ENCODE data around the gene HS6ST1.
"Not testable (repeated sequence)": the region's sequence is repeated elsewhere in the genome, so short reads cannot be mapped to it uniquely, and the experiment has no call there.

HS6ST1 gene

DNA sequence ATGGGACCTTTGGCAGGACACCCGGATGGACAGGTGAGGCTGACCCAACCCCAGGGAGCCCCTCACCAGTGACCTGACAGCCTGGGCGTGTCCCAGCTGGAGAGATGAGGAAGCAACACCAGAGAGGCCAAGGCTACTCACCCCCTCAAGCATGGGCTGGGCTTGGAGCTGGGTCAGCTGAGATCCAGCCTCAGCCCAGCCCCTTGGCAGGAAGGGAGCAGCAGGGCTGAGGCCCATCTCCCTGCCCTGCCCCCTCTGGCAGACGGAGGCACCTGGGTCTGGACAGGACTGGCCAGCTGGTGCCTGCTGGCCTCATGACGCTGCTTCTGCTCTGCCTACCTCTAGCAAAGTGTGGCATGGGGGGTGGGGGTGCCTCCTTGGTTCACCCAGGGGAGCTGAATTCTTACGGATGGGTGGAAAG is 37.8 kb downstream of the HS6ST1 start:
- DNase-seq: no peak

DNA sequence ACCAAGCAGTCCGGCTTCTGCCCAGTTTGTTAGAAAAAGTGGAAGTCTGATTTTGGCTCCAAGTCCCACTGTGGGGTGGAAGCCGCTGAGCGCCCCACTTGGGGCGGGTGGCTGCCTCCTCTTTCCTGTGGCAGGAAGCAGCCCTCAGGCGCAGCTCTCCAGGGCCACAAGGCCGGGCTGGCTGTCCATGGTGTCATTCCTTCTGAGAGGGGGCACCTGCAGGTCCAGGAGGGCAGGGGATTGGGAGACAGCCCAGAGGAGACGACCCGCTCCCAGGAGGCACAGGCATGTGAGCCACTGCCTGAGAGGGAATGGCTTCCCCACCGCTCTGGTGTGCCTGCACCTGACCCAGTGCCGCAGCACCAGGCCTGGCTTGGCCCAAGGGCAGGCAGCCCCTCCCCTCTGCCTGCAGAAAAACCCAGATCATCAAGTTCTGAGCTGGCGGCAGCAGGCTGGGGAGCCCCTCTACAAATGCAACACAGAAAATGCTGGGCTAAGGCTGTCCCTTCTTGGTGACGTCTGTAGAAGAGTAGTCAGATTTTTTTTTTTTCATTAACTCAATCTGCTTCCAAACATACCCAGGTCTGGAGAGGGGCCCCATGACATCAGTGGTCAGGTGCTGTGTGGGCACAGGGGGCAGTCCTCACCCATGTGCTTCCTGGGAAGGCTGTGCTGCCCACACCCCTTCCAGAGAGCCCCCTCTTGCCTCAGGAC is 38.4 kb downstream of the HS6ST1 start:
- no peak for DNase-seq

GRCh38 chr2:128279786-128280157 is 38.9 kb downstream of the HS6ST1 start:
- DNase-seq: no peak

DNA sequence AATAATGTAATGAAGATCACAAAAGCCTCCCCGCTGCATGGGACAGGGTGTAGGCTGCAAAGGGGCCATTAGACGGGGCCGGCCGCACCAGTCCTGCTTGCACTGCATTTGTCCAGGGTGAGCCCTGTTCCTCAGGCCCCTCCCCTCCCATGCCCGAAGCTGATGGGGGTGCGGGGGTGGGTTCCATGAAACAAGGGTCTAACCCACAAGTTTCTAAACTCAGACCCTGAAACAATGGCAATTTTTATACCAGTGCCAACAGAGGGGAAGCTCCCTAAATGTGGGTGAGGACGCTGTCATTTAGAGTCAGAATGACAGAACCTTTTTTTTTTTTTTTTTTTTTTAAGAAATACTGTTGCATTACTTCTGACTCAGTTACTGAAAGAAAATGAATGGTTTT is 39.7 kb downstream of the HS6ST1 start:
- no peak for DNase-seq

GRCh38 chr2:128277961-128278681 is 40.5 kb downstream of the HS6ST1 start:
- no peak for DNase-seq

GRCh38 chr2:128276878-128277675 is 41.6 kb downstream of the HS6ST1 start:
- DNase-seq: no peak

- DNase-seq: no peak
Measured at GRCh38 chr2:128275498-128276045, 43.1 kb downstream of the HS6ST1 start.

DNA sequence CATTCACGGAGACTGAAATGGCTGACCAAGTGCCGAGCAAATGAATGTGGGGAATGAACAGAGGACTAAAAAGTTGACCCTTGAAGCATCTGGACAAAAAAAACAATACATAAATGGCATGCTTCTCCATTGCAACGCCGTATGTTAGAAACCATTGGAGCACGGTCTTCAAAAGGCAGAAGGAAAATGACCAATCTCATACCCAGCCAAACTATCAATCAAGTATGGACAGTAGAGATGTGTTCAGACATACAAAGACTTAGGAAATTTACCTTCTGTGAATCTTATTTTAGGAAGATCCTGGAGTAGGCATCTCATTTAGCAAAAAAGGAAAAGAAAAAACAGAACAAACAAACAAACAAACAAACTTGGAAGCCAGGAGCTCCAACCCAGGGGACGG is 44.5 kb downstream of the HS6ST1 start:
- no peak for DNase-seq

GRCh38 chr2:128273469-128274081 is 45.1 kb downstream of the HS6ST1 start:
- DNase-seq: no peak

DNA sequence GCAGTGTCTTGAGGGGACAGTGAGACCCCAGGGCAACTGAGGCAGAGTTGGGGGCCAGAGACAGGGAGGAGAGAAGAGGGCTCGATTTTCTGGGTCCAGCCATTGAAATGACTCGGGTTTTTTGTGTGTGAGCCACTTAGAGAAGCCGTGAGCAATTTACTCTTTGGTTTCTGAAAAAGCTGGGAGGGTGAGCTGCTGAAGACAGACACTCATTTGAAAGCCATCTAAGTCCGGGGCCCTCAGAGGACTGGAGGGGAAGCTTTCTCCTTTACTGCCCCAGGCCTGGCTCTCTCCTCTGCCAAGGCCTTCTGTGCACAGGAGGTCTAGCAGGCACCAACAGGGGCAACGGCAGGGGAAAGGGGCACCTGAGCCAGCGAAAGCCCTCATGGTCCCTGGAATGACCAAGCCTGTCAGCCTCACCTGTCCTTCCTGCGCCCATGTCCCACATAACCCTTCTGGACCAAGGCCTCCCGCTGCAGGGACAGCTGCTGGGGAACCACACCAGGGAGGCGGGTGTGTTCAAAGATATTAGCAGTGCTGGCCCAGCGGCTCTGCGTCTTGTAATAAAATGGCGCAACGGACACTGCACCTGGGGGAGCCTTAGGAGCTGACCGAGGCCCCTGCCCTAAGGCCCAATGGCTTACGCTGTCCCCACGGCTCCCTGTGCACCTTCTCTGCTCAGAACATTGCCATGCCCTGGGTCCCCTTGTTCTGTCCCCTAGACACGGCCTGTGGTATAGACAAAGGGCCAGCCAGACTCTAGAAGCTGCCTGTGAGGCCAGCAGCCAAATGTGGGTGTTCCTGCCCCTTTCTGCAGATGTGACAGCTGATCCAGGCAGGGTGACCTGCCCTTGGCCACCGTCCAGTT is 45.8 kb downstream of the HS6ST1 start:
- no peak for DNase-seq

GRCh38 chr2:128271911-128272600 is 46.6 kb downstream of the HS6ST1 start:
- DNase-seq: no peak

DNA sequence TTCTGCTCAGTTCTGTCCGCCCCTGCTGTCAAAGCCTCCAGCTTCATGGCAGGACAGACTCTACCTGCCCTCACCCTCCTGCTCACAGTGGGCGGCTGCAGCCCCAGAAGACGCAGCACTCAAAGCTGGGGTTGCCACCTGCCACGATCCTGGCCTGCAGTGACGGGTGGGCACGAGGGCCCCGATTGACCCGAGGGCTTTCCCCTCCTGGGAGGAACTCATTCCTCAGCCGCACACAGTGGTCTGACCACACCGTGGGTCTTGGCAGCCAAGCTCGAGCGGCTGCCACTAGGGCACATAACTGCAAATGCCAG is 47.1 kb downstream of the HS6ST1 start:
- DNase-seq: no peak

DNA sequence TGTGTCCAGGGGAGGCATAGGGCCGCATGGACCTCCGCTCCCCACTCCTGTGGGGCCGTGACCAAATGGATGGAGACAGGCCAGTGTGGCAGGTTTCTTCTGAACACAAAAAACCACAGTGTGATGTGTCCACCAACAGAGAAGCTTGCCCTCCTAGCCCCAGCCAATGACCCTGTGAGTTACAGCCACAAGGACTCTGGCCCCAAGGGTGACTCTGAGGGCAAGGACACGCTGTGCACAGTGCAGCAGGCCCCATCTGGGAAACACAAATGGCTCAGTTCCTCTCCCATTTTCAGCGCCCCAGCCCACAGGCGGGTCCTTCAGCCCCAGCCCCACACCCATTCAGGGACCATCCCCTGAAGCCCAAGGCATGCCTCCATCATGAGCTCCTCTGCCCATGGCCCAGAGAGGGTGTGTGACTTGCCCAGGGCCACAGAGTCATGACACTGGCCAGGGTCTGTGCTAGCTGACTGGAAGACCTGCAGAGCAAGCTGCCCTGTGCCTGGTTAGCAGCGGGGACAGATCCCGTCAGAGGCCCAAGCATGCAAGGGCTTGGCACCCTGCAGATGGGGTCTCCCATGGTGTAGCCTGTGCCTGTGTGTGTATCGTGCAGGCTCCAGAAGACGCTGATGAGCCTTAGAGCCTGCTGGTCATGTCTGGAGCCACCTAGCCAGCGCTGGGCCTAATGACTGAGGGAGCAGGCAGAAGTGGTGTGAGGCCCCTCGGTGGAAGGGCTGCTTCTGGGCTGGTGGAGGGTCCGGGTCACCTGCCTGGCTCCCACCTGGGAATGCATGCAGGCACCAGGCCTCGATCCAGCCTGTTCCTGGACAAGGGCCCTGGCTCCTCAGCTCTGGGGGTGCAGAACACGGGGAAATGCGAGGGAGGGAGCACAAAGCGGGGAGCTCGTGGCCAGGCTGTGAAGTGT is 47.7 kb downstream of the HS6ST1 start:
- no peak for DNase-seq

DNA sequence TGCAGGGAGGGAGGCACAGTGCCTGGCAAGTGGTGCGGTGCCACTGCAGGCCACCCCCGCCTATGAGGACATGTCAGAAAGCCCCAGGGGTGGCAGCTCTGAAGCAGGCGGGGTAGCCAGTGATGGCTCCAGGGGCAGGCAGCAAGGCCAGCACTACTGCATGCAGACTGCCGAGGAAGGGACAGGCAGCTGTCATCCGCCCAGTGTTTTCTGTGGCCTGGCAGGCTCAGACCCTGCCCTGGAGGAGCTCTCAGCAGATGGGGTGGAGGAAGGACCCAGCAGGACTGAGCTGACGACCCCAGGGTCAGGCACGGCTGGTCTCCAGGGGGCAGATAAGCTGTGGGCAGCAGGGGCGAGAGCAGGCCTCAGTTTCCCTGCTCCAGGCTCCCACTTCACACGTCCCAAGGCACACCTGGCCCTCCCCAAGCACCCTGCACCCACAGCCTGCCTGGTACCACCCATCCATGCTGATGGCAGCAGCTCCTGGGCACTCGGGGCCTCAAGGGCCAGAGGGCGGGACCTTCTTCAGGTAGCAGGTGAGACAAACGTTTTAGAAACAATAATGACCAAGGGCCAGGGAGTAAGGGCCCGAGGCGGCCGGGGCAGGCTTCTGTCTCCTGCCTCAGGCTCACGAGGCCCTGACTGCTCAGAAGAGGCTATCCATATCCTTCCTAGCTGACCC is 48.5 kb downstream of the HS6ST1 start:
- no peak for DNase-seq

GRCh38 chr2:128269063-128269989 is 49.3 kb downstream of the HS6ST1 start:
- peak; percentile 51 for DNase-seq

DNA sequence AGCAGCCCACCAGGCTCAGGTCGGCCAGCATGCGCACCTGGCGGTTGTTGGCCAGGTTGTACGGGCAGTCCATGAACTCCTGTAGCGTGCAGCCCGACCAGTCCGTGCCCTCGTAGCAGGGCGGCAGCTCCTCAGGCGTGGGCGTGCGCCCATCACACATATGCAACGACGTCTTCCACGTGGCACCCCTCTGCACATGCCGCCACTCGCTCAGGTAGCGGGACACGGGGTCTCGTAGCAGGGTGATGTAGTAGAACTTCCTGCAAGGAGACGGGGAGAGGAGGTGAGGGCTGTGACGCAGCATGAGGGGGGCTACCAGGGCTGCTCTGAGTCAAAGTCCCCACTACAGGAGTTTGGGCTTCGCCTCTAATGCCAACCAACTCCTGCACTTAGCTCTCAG is 50.1 kb downstream of the HS6ST1 start:
- not testable (repeated sequence) for DNase-seq

- not testable (repeated sequence) for DNase-seq
Measured at GRCh38 chr2:128268145-128268544, 50.5 kb downstream of the HS6ST1 start.

DNA sequence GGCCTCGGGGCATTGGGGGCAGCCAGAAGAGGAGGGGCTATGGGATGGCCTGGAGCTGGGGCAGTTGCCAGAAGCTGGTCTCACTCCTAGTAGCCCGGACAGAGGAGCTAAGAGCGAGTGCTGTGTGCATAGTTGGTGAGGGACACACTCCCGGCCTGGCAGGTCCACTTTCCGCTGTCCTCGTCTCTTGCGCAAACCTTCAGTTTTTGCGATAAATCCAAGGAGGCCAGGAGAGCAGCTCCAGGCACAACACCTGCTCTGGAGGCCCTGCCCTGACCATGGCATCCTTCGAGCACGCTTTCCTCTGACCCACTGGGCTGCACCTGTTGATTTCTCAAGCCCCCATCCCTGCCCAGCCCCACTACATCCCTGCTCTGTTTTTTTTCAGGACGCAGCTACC is 51.0 kb downstream of the HS6ST1 start:
- not testable (repeated sequence) for DNase-seq

- not testable (repeated sequence) for DNase-seq
Measured at GRCh38 chr2:128267197-128267596, 51.5 kb downstream of the HS6ST1 start.

Measured in NCI-H446 treated with DMSO at 0.1 percent for 48 hours (cell line).